Fibroblast of skin of scalp (primary cell): ENCODE results near the gene RAB11FIP4.

Experiments used
- DNase-seq: peaks from one replicate; pipeline ENCODE4 v3.0.0-alpha.2; 2013

Gene RAB11FIP4

GRCh38 chr17:31488264-31488981 is 96.9 kb downstream of the RAB11FIP4 start:
- no peak for DNase-seq

GRCh38 chr17:31488982-31489294 is 97.5 kb downstream of the RAB11FIP4 start:
- no peak for DNase-seq

GRCh38 chr17:31489295-31490018 is 98.0 kb downstream of the RAB11FIP4 start:
- DNase-seq: no peak

- no peak for DNase-seq
These were observed 98.7 kb downstream of the RAB11FIP4 start for GRCh38 chr17:31490019-31490650.

- no peak for DNase-seq
These were observed 99.3 kb downstream of the RAB11FIP4 start for GRCh38 chr17:31490671-31491375.

DNA sequence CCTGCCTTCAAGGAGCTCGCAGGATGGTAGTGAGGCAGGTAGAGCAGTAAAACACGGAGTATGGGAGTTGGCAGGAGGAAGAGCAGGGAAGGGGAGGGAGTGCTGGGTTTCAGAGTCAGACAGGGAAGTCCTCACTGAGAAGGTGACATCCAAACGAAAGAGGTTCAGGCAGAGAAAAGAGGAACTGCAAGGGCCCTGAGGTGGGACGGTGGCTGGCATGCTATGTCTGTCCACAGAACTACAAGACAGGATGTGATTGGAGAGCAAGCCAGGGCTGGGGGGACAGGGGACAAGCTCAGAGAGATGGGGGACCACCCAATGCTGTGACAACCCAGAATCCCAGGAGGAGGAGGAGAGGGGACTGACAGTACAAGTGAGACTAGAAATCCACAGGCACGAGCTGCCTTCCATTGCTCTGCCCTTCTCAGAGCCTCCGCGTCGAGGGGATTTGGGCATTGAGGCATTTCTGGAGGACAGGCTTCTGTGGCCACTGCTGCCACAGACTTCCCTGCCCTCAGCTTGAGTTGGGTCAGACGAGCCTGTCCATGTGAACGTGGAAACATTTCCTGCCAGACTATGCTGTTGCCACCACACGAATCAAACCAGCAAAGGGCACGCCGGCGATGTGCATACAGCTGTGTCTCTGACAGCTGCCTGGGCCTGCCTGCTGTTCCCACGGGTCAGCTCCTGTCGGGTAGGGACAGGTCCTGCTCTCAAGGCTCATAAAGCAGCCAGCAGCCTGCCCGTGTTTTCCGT is 100.1 kb downstream of the RAB11FIP4 start:
- no peak for DNase-seq

DNA sequence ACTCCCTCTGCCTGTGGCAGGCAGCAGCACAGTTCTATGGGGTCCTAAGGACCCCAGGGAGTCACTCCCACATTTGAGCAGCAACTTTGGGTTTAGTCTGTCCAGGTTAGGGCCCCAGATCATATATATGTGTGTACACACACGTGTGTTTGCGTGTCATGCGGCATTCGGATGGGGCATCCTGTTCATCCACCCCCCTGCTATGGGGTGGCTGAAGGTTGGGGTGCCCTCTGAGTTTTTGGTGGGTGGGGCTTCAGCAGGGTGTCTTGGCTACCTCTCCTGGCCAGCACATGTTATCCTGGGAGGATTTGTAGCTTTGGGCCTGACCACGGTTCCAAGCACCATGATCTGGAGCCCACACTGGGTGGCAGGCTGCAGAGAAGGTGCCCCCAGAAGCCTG is 100.7 kb downstream of the RAB11FIP4 start:
- no peak for DNase-seq

DNA sequence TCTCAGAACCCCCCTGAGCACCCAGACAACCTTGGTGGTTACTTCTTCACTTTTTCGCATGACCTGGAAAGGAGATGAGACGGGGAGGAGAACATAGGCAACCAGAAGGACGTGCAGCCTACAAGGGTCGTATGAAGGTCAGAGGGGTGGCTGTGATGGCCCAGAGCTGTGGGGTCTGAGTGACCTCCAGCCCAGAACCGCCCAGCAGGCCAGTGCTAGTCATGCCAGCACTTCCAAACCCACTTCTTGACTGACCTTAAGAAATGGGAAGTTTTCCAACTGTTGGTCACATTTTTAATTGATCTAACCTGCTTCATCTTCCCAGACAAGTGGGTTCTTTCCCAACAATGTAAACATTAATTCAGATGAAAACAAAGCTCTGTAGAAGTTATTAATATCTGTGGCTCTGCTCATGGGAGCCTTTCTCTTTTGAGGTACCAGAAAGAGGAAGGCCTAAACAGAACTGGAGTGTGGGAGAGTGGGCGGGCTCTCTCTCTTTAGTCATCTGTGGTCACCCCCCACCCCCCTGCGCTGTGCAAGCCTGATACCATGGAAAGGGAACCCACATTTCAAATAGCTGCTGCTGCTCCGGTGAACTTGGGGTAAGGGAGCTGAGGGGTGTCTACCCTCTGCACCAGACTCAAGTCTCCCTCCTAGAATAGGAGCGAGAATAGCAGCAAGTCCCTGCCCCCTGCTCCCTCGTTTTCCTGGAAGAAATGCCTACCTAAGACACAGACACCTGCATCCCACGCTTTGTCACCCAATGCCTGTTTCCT is 101.6 kb downstream of the RAB11FIP4 start:
- no peak for DNase-seq

- DNase-seq: no peak
These were observed 102.2 kb downstream of the RAB11FIP4 start for GRCh38 chr17:31493656-31494155.

- DNase-seq: no peak
These were observed 103.0 kb downstream of the RAB11FIP4 start for GRCh38 chr17:31494259-31495021.

GRCh38 chr17:31495022-31495885 is 103.8 kb downstream of the RAB11FIP4 start:
- no peak for DNase-seq

GRCh38 chr17:31496097-31496496 is 104.6 kb downstream of the RAB11FIP4 start:
- no peak for DNase-seq

GRCh38 chr17:31496601-31497000 is 105.1 kb downstream of the RAB11FIP4 start:
- DNase-seq: no peak

DNA sequence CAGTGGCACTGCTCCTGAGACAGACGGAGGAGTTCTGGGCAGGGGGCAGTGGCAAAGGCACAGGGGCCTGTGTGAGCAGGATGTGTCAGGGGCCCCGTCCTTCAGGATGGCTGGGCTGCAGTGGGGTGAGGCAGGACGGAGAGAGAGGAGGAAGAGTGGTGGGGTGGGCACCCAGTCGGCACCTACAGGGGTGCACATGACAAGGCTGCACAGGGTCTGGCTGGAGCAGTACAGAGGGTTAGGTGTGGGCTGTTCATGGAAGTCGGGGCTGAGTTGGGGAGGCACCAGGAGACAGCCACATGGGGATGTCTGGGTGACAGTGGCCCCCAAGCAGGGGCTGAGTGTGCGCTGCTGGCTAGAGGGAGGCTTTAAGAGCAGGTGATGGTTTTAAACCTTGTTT is 106.0 kb downstream of the RAB11FIP4 start:
- no peak for DNase-seq

GRCh38 chr17:31497994-31498826 is 106.7 kb downstream of the RAB11FIP4 start:
- DNase-seq: no peak

DNA sequence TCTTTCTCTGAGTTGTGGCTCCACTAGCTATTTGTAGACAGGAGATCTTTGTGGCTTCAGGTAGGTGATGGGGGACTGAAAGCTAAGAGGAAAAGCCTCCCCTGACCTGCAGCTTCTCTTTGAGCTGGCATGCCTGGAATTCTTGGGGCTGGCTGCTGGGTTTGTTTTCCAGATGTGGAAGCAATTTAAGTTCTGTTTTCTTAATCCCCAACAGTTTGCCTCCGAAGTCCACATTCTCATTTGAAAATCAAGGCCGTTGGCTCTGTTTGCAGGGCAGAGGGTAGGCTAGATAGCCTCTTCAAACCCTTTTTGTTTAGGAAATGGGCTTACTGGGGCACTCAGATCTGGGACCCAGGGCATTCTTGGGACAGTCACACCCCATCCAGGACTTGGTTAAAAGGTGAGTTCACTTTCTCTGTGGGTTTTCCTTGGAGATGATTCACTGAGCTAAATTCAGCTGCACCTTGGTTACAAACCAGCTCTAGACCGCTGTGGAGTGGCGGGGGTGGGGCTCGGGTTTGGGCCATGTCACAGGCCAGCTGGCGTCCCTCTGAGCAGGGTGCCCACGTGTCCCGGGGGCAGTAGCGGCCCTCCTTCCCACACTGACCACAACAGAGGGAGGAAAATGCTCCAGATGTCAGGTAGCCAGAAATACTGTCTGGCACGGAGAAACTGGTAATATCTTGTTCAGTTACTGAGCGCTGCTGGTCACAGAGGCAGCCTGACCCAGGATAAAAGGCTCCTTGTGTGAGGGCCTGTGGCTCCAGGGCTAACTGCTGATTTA is 108.5 kb downstream of the RAB11FIP4 start:
- DNase-seq: no peak

DNA sequence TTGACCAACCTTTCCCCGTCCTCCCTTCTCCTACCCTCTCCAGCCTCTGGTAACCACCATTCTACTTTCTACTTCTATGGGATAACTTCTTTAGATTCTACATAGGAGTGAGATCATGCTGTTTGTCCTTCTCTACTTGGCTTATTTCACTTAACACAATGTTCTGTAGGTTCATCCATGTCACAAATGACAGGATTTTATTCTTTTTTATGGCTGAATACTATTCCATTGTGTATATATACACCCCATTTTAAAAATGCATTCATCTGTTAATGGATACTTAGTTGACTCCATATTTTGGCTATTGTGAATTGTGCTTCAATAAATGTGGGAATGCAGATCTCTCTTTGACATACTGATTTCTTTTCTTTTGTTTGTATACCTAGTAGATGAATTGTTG is 115.0 kb downstream of the RAB11FIP4 start:
- no peak for DNase-seq
